GM12878 (cell line): ENCODE results near the gene RPL31. TPM values are rescaled to one million over a fixed set of nuclear protein-coding genes. Genes with fewer than 3 reads are reported as not detected.

Experiments
- ATAC-seq: fragments of 200-7000 bp; cut with Tn5 transposase; 3 replicates; pipeline ENCODE4 v1.9.1; 2020; ENCODE audit warnings: mild to moderate bottlenecking, moderate library complexity
- BruUV-seq: library from RNA; stranded (reverse); fragments of 400-500 nt; replicated peaks from 2 replicates; lab custom pipeline; 2021; lab: Mats Ljungman, UMichigan
- CTCF ChIA-PET: fragments of 300-600 bp; sonication (Branson Sonifier 250); formaldehyde crosslinking; extraction: SDS; loops from one replicate; lab custom pipeline; 2021; ENCODE audit warnings: inconsistent platforms; lab: Yijun Ruan, JAX
- POLR2A ChIA-PET: fragments of 350-600 bp; formaldehyde crosslinking; extraction: SDS; loops from one replicate; lab custom pipeline; 2021; ENCODE audit warnings: inconsistent platforms; lab: Charles Lee
- RAD21 ChIA-PET: fragments of 300-600 bp; sonication (Branson Sonifier 250); formaldehyde crosslinking; loops from one replicate; lab custom pipeline; 2023; ENCODE audit warnings: antibody characterized with exemption; ENCODE audit not compliant: unreplicated experiment; lab: Charles Lee
- SMC1A ChIA-PET: fragments of 300-600 bp; sonication (Branson Sonifier 250); formaldehyde crosslinking; loops from one replicate; lab custom pipeline; 2023; ENCODE audit not compliant: unreplicated experiment, uncharacterized antibody; lab: Charles Lee
- DNase-seq: peaks from one replicate; pipeline ENCODE4 v3.0.0-alpha.2; 2011; ENCODE audit warnings: low read depth, low spot score
- FAIRE-seq: peaks from 3 replicates; lab custom pipeline; 2011; peaks lifted over from hg19 to GRCh38; lab: Jason Lieb, UNC
- H2AFZ ChIP-seq: 2 replicates; pipeline ENCODE4 v1.6.0; 2011; ENCODE audit warnings: low read depth, low read length, control low read depth; ENCODE audit not compliant: control insufficient read depth
- H3K27ac ChIP-seq: 2 replicates; pipeline ENCODE4 v1.5.1; 2011; ENCODE audit warnings: control low read depth; ENCODE audit not compliant: control insufficient read depth, insufficient read depth
- H3K27me3 ChIP-seq, 2 experiments: replicated peaks in 1 of 2; 2 replicates each; pipeline versions ENCODE4 v1.6.0 to v1.6.1; 2011; ENCODE audit warnings: low read length in 1 of 2; ENCODE audit not compliant: control insufficient read depth in 2 of 2, insufficient read depth in 2 of 2
- H3K36me3 ChIP-seq, 2 experiments: 2 replicates each; pipeline ENCODE4 v1.5.1; 2011; ENCODE audit warnings: low read length in 1 of 2; ENCODE audit not compliant: control insufficient read depth in 2 of 2, insufficient read depth in 2 of 2
- H3K4me1 ChIP-seq: 2 replicates; pipeline ENCODE4 v1.6.1; 2011; ENCODE audit warnings: mild to moderate bottlenecking, low read length, moderate library complexity, mixed read lengths; ENCODE audit not compliant: control insufficient read depth, insufficient read depth
- H3K4me2 ChIP-seq: 2 replicates; pipeline ENCODE4 v1.6.0; 2011; ENCODE audit warnings: control low read depth; ENCODE audit not compliant: control insufficient read depth, insufficient read depth
- H3K4me3 ChIP-seq: fragments of 200-600 bp; sonication (generic); 2 replicates; pipeline ENCODE4 v1.5.1; 2016
- H3K79me2 ChIP-seq: 2 replicates; pipeline ENCODE4 v1.6.0; 2011; ENCODE audit warnings: low read length; ENCODE audit not compliant: control insufficient read depth, insufficient read depth
- H3K9ac ChIP-seq: 2 replicates; pipeline ENCODE4 v1.8.0; 2011; ENCODE audit warnings: low read length, control low read depth, mixed read lengths; ENCODE audit not compliant: control insufficient read depth, insufficient read depth
- H3K9me3 ChIP-seq: replicated peaks from 3 replicates; pipeline ENCODE4 v1.5.1; 2011; ENCODE audit warnings: mild to moderate bottlenecking, low read length; ENCODE audit not compliant: control insufficient read depth, insufficient read depth
- H4K20me1 ChIP-seq: 2 replicates; pipeline ENCODE4 v1.6.0; 2011; ENCODE audit not compliant: control insufficient read depth, insufficient read depth
- BCL11A ChIP-seq: IDR thresholded peaks from 2 replicates; pipeline ENCODE4 v1.6.1; 2011; ENCODE audit warnings: low read depth, low read length
- CHD2 ChIP-seq: IDR thresholded peaks from 2 replicates; pipeline ENCODE4 v1.6.1; 2011; ENCODE audit warnings: low read depth, low read length, improper control_type of control experiment, borderline replicate concordance
- ELK1 ChIP-seq: IDR thresholded peaks from 2 replicates; pipeline ENCODE4 v1.6.1; 2012; ENCODE audit warnings: low read depth, low read length, improper control_type of control experiment
- GABPA ChIP-seq: IDR thresholded peaks from 2 replicates; pipeline ENCODE4 v1.6.1; 2014; ENCODE audit warnings: antibody characterized with exemption, low read depth, mild to moderate bottlenecking, inconsistent platforms
- GATAD2B ChIP-seq: fragments of 450-650 bp; conservative IDR thresholded peaks from 2 replicates; pipeline ENCODE4 v1.6.1; 2017; ENCODE audit warnings: low read depth, mild to moderate bottlenecking, moderate library complexity
- HSF1 ChIP-seq: fragments of 150-350 bp; IDR thresholded peaks from 2 replicates; pipeline ENCODE4 v1.6.1; 2014; ENCODE audit warnings: mild to moderate bottlenecking, low read depth, low read length
- KLF5 ChIP-seq: fragments of 450-650 bp; IDR thresholded peaks from 2 replicates; pipeline ENCODE4 v1.6.1; 2014; ENCODE audit warnings: mild to moderate bottlenecking; ENCODE audit not compliant: partially characterized antibody
- NFYA ChIP-seq: IDR thresholded peaks from 2 replicates; pipeline ENCODE4 v1.6.1; 2011; ENCODE audit warnings: low read depth, mild to moderate bottlenecking, low read length, improper control_type of control experiment, borderline replicate concordance
- POLR2AphosphoS2 ChIP-seq: IDR thresholded peaks from 2 replicates; pipeline ENCODE4 v1.6.1; 2011; ENCODE audit warnings: low read depth, mild to moderate bottlenecking, low read length, improper control_type of control experiment, moderate library complexity
- STAT1 ChIP-seq: fragments of 450-650 bp; conservative IDR thresholded peaks from 2 replicates; pipeline ENCODE4 v1.6.1; 2014; ENCODE audit warnings: antibody characterized with exemption, mild to moderate bottlenecking
- SUZ12 ChIP-seq: fragments of 200-600 bp; sonication (generic); IDR thresholded peaks from one replicate; pipeline ENCODE4 v1.6.1; 2018; ENCODE audit warnings: antibody characterized with exemption, mild to moderate bottlenecking; ENCODE audit not compliant: unreplicated experiment
- WGBS: methylation state at CpG from one replicate; pipeline ENCODE4 v1.1.6; 2016; ENCODE audit warnings: low lambda C conversion rate; ENCODE audit not compliant: insufficient replicate concordance, insufficient coverage; ENCODE audit errors: missing lambda C conversion rate; 5-methylcytosine and 5-hydroxymethylcytosine counted together
- in situ Hi-C: fragments of 300-500 bp; cut with MboI; formaldehyde crosslinking; loops from 9 replicates; pipeline ENCODE4 v1.14.3; 2018; ENCODE audit warnings: mixed read lengths
- intact Hi-C: fragments of 100-400 bp; cut with micrococcal nuclease; formaldehyde crosslinking; loops from one replicate; pipeline ENCODE4 v1.14.2; 2022; ENCODE audit not compliant: unreplicated experiment
- polyA plus RNA-seq, 11 experiments: library from polyadenylated mRNA; depleted of rRNA in 4 of 11; unstranded in 6 of 11; stranded (reverse) in 5 of 11; fragments of >200 nt; fragmentation: Nextera tagmentation in 4 of 11; fragmentation: Illumina TruSeq in 1 of 11; extraction: Ambion mirVana in 4 of 11; extraction: Trizol in 1 of 11; gene quantifications; 1 replicate in 1 of 11; 2 replicates in 10 of 11; pipeline versions ENCODE4 v1.2.1 to v1.2.3, GENCODE V29; 2011 to 2016; ENCODE audit warnings: inconsistent platforms in 2 of 11, missing spikeins in 2 of 11, low read depth in 1 of 11
- total RNA-seq, 4 experiments: library from RNA; depleted of rRNA in 3 of 4; stranded (reverse); fragments of >200 nt in 3 of 4; fragmentation: Illumina TruSeq in 1 of 4; extraction: Trizol in 1 of 4; gene quantifications; 2 replicates each; pipeline versions ENCODE4 v1.2.1 to v1.2.3, GENCODE V29; 2013 to 2021
- TF ChIP-seq, protein P1 (sequence below): IDR thresholded peaks from 2 replicates; pipeline ENCODE4 v1.6.1; 2012; ENCODE audit warnings: low read depth, low read length, improper control_type of control experiment
- TF ChIP-seq, protein P2 (sequence below): fragments of 450-650 bp; IDR thresholded peaks from 2 replicates; pipeline ENCODE4 v1.6.1; 2017; ENCODE audit warnings: mild to moderate bottlenecking, low read depth, inconsistent platforms; ENCODE audit not compliant: poor library complexity, severe bottlenecking
- TF ChIP-seq, protein P3 (sequence below): fragments of 450-650 bp; IDR thresholded peaks from 2 replicates; pipeline ENCODE4 v1.6.1; 2017; ENCODE audit warnings: antibody characterized with exemption, mild to moderate bottlenecking, moderate library complexity

The RPL31 gene
- total and polyA plus RNA-seq, 10 of the 15 experiments (the other 5 are each of a cell fraction or from before 2014, with no cell fraction given) = 1,643 to 8,551 (median 2,208) TPM

DNA sequence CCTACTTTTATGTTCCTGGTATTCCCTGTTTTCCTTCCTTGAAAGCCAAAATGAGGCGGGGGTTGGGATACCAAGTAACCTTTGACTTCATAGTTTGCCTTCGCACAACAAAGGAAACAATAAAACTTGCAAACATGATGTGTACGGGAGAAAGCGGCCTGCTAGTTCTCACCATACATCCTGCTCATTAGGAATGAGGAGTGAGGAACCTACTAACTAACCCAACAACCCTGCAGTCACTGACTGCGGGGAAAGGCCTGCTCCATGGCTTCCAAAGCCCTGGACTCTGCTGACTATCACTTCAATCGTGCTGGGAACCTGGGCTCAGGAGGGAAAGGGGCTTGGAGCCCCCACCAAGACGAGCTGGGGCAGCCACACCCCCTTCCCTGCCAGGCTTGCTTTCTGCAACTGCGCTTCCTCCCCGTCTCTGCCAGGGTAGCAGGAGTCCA lies 24.2 kb downstream of the RPL31 start (continued):
- TF ChIP-seq HSF1 (no peak), KLF5 (no peak), STAT1 (no peak), GATAD2B (no peak), GABPA (no peak), ELK1 (no peak), BCL11A (no peak), CHD2 (no peak), NFYA (no peak)
- TF ChIP-seq, protein P1, sequence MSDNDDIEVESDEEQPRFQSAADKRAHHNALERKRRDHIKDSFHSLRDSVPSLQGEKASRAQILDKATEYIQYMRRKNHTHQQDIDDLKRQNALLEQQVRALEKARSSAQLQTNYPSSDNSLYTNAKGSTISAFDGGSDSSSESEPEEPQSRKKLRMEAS = no peak

DNA sequence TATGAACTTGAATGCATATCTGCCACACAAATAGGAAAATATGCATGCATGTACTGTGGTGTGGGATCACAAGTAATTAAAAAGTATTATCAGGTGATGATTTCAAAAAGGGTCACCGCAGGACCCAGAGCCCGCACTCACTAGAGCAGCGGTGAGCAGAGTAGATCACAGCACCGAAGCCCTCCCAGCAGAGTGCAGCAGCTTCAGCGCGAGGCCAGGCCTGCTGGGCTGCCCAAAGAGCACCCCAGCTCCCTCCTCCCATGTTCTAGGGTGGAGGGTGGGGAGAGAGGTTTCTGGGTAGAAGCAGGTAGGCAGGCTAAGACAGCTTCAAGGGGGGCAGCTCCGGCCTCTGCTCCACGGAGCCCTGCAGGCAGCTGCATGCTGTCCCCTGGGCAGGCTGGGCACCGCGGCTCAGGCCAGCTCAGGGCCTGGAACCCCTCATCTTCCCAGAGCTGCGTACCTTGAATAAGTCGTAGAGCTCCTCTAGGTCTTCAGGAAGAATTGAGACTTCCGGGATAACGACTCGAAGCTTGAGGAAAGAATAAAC lies 24.9 kb downstream of the RPL31 start:
- in situ Hi-C loops = no loop called here
- 92% methylated on average over 15 of the region's 15 CpGs for WGBS
- TF ChIP-seq POLR2AphosphoS2 (no peak), SUZ12 (no peak), STAT1 (no peak)
- TF ChIP-seq, protein P2, sequence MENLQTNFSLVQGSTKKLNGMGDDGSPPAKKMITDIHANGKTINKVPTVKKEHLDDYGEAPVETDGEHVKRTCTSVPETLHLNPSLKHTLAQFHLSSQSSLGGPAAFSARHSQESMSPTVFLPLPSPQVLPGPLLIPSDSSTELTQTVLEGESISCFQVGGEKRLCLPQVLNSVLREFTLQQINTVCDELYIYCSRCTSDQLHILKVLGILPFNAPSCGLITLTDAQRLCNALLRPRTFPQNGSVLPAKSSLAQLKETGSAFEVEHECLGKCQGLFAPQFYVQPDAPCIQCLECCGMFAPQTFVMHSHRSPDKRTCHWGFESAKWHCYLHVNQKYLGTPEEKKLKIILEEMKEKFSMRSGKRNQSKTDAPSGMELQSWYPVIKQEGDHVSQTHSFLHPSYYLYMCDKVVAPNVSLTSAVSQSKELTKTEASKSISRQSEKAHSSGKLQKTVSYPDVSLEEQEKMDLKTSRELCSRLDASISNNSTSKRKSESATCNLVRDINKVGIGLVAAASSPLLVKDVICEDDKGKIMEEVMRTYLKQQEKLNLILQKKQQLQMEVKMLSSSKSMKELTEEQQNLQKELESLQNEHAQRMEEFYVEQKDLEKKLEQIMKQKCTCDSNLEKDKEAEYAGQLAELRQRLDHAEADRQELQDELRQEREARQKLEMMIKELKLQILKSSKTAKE = no peak
- TF ChIP-seq, protein P3, sequence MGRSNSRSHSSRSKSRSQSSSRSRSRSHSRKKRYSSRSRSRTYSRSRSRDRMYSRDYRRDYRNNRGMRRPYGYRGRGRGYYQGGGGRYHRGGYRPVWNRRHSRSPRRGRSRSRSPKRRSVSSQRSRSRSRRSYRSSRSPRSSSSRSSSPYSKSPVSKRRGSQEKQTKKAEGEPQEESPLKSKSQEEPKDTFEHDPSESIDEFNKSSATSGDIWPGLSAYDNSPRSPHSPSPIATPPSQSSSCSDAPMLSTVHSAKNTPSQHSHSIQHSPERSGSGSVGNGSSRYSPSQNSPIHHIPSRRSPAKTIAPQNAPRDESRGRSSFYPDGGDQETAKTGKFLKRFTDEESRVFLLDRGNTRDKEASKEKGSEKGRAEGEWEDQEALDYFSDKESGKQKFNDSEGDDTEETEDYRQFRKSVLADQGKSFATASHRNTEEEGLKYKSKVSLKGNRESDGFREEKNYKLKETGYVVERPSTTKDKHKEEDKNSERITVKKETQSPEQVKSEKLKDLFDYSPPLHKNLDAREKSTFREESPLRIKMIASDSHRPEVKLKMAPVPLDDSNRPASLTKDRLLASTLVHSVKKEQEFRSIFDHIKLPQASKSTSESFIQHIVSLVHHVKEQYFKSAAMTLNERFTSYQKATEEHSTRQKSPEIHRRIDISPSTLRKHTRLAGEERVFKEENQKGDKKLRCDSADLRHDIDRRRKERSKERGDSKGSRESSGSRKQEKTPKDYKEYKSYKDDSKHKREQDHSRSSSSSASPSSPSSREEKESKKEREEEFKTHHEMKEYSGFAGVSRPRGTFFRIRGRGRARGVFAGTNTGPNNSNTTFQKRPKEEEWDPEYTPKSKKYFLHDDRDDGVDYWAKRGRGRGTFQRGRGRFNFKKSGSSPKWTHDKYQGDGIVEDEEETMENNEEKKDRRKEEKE = no peak

More for the DNA sequence above, 24.9 kb downstream of the RPL31 start:
- FAIRE-seq (no peak), ATAC-seq (no peak), DNase-seq (no peak)
- Histone ChIP-seq H3K9ac (no peak overlapping the region), H3K36me3 (no peaks in the 10 kb centered on the region; a peak in 1 of 4 replicates), H3K4me1 (no peaks in the 10 kb centered on the region), H3K27ac (no peak overlapping the region), H3K27me3 (no peaks in the 10 kb centered on the region), H3K9me3 (no peaks in the 10 kb centered on the region), H3K79me2 (no peaks in the 10 kb centered on the region), H2AFZ (no peak overlapping the region), H4K20me1 (no peaks in the 10 kb centered on the region), H3K4me2 (no peak overlapping the region), H3K4me3 (no peak overlapping the region)
- BruUV-seq = no TSS peak
- ChIA-PET SMC1A (interaction anchor here (1.3 kb wide), 1 partner anchor 10 kb away, joined by 4 read pairs; no protein-coding TSS in a partner anchor), POLR2A (no interaction called here), CTCF (interaction anchor here (0.9 to 1.7 kb wide), 4 partner anchors 14 to 135 kb away, joined by 3 to 4 read pairs (median 4); no protein-coding TSS in a partner anchor), RAD21 (no interaction called here)
- intact Hi-C loops = no loop called here
